ENCODE data around the gene ADAM19.

Gene ADAM19

GRCh38 chr5:157516626-157517325, 58.8 kb downstream of the ADAM19 start:
- no peak for DNase-seq (ENCODE audit: low read depth in 1 of 2, low spot score in 1 of 2)

DNA sequence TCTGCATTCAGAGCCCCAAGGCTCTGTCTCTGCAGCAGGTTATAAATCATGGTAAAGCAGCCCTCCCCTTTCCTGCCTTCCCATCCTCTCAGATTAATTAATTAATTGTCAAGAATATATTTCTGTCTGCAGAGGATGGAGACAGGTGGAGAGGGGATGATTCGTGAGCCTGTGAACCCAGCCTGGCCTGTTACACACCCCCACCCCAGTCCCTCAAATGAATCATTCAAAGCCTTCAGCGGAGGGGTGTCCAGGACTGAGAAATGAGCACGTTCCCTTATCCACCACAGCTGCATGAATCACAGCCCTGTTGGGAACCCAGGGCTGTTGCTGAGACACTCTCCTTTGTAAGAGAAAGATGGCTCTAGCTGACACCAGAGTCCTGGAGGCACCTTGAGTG, 59.6 kb downstream of the ADAM19 start:
- DNase-seq (ENCODE audit: low read depth in 1 of 2, low spot score in 1 of 2) = no peak

DNA sequence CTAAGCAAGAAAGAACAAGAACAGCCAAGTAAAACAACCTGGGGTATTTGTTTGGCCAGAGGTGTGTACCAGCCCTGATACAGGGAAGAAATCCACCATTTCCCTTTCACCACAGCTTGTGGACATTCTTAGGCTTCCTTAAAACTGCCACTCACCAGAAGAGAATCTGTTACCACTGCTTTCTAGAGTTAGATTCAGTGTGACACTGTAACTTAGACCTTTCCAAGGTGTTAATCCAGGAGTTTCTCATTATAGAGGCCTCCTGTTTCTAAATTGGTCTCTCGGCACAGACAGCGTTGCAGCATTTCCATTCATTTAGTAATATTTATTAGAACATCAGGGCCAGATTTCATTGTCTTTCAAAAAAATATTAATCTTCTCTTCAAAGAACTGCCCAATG, 60.6 kb downstream of the ADAM19 start:
- DNase-seq (ENCODE audit: low read depth in 1 of 2, low spot score in 1 of 2) = no peak

GRCh38 chr5:157513182-157513581, 62.4 kb downstream of the ADAM19 start:
- no peak for DNase-seq (ENCODE audit: low read depth in 1 of 2, low spot score in 1 of 2)

- no peak for DNase-seq (ENCODE audit: low read depth in 1 of 2, low spot score in 1 of 2)
Measured at GRCh38 chr5:157511651-157512644, 63.6 kb downstream of the ADAM19 start.

- no peak for DNase-seq (ENCODE audit: low read depth in 1 of 2, low spot score in 1 of 2)
Measured at GRCh38 chr5:157510682-157511081, 64.9 kb downstream of the ADAM19 start.

DNA sequence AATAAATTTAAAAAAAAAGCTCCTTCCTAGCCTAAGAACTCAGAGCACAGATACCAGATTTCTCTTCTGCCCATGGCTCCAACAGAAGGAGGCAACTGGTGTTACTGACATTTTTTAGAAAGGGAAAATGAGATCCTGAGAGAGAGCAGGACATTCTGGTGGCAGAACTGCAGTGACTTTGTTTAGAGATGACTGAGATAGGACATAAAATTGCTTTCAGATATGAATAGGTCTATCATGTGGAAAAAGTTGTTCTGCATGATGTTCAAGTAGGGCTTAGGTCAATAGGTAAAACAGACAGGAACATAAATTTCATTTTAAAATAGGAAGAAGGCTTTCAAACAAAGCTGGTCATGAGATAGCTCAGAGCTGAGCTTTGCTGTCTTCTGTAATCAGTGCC, 66.0 kb downstream of the ADAM19 start:
- no peak for DNase-seq (ENCODE audit: low read depth in 1 of 2, low spot score in 1 of 2)

- no peak for DNase-seq (ENCODE audit: low read depth in 1 of 2, low spot score in 1 of 2)
Measured at GRCh38 chr5:157509093-157509492, 66.5 kb downstream of the ADAM19 start.

- no peak for DNase-seq (ENCODE audit: low read depth in 1 of 2, low spot score in 1 of 2)
Measured at GRCh38 chr5:157506981-157507780, 68.4 kb downstream of the ADAM19 start.

DNA sequence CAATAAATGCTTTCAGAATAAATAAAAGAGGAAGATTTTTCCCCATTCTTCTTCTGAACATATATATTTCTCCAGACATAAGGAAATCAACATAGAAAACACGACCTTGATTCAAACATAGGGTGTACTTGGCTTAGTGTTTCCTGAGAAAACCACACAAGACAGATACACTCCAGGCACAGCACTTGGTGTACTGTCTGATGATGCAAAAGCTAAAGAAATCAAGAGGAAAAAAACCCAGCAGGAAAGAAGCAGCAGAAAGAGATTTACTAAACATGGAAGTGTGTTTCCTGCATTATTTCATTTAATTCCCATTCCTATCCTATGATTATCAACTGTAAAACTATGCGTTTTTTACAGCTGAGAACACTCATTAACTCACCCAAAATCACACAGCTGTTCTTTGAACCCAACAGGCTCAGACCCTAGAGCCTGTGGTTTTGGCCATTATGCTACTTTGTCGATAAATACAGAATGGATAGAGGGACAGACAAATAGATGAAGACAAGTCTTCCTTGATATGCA, 69.4 kb downstream of the ADAM19 start:
- no peak for DNase-seq (ENCODE audit: low read depth in 1 of 2, low spot score in 1 of 2)

DNA sequence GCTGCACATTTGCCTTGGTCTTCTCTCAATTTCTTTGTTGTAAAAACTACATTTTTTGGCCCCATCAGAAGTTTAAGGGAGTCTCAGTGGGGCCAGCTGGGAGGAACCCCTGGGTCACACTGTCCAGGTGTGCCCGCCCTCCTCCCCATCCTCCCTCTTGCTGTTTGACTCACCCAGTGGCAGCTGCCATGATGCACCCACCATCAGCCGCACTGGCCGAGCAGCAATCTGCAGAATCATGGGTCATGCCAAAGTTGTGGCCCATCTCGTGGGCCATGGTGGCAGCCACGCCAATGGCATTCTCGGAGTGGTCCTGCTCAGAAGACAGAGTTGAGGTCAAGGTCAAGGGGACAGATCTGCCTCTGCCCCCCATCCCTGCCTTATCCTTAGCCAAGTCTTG, 70.1 kb downstream of the ADAM19 start:
- no peak for DNase-seq (ENCODE audit: low read depth in 1 of 2, low spot score in 1 of 2)

GRCh38 chr5:157504053-157504452, 71.5 kb downstream of the ADAM19 start:
- DNase-seq (ENCODE audit: low read depth in 1 of 2, low spot score in 1 of 2) = no peak

DNA sequence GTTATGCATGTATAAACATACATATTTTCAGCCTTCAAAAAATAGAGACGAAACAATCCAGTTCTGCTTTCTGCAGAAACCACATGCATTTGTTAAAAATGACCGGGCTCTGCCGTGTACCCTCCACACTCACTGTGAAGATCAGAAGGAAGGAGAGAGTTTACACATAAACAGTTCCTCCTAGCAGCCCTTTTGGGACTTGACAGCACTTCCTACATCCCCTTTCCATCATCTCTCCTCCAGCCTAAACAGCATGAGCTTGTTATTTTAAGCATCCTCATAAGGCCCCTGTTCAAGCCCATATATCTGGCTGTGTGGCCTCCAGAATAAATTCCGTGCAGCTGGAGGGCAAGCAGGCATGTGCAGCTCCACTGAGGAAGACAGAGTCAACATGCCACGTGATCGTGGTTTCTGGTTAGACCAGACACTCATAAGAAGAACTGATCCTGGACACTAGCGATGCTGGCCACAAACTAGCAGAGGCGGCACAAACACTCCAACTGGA, 73.4 kb downstream of the ADAM19 start:
- DNase-seq (ENCODE audit: low read depth in 1 of 2, low spot score in 1 of 2) = no peak

GRCh38 chr5:157497875-157498611, 77.5 kb downstream of the ADAM19 start:
- no peak for DNase-seq (ENCODE audit: low read depth in 1 of 2, low spot score in 1 of 2)

DNA sequence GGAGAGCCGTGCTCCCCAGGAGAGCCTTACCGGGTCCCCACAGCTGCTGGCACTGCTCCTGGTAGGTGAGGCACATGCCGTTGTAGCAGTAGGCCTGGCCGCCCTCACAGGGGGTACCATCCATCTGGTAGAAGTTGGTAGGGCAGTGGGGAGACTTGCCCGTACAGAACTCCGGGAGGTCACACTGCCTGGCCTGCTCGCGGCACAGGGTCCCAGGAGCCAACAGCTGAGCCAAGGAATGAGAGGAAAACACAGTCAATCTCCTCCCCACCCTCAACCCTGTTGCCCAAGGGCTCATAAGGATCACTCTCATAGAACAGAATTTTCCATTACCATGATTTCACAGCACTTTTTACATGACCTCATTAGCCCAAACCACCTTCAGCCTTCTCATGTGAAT, 78.7 kb downstream of the ADAM19 start:
- no peak for DNase-seq (ENCODE audit: low read depth in 1 of 2, low spot score in 1 of 2)

GRCh38 chr5:157494178-157494832, 81.3 kb downstream of the ADAM19 start:
- no peak for DNase-seq (ENCODE audit: low read depth in 1 of 2, low spot score in 1 of 2)

GRCh38 chr5:157492886-157493285, 82.7 kb downstream of the ADAM19 start:
- DNase-seq (ENCODE audit: low read depth in 1 of 2, low spot score in 1 of 2) = no peak

GRCh38 chr5:157491471-157491995, 84.0 kb downstream of the ADAM19 start:
- no peak for DNase-seq (ENCODE audit: low read depth in 1 of 2, low spot score in 1 of 2)

DNA sequence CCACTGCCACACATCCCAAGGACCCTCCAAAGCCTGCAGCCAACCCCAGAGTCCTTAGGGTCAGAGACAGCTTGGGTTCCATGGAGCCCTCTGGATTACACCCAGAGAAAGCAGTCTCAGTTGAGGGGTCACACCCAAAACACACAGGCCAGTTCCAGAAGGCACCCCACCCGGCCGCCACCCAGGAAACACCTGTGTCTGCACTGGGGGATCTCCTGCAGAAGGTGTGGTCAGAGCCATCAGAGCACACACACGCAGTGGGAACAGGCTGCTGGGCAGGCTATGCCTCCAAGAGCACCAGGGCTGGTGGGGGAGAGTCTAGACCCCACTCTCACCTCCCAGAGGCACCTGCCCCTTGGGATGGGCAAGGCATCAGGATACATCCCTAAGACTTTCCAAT, 88.2 kb downstream of the ADAM19 start:
- no peak for DNase-seq (ENCODE audit: low read depth in 1 of 2, low spot score in 1 of 2)

DNA sequence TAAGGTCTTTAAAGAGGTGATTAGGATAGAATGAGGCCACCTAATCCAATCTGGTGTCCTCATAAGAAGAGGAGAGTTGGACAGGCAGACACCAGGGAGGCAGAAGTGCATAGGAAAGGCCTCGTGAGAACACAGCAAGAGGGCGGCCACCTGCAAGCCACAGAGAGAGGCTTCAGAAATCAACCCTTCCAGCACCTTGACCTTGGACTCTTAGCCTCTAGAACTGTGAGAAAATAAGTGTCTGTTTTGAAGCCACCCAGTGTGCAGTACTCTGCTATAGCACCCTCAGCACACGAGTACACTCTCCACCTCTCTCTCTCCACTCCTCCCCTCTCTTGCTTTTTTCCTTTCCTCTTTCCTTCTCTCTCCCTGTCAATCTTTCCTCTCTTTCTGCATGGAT, 88.7 kb downstream of the ADAM19 start:
- DNase-seq (ENCODE audit: low read depth in 1 of 2, low spot score in 1 of 2) = no peak
